ENCODE measurements around the gene SCNN1A. TPM values are rescaled to one million over a fixed set of nuclear protein-coding genes. Genes with fewer than 3 reads are reported as not detected.

Gene SCNN1A
- total and polyA plus RNA-seq, 12 donors = 0.15 to 1.1 (median 0.42) TPM; not detected in 4

GRCh38 chr12:6297170-6297569, 78.2 kb downstream of the SCNN1A start:
- no peaks in the 10 kb centered on the region for H3K36me3 ChIP-seq
- no peak overlapping the region for H3K4me3 ChIP-seq
- WGBS, 2 donors = 91 to 93% methylated on average over 9 of the region's 10 CpGs
- peaks cover 0 to 28% (median 16%) of the 10 kb centered on the region in 9 donors for H3K4me1 ChIP-seq
- no peaks in the 10 kb centered on the region for H3K9me3 ChIP-seq
- no peak for DNase-seq
- ATAC-seq = no peak
- H3K27ac ChIP-seq = no peak overlapping the region
- intact Hi-C loops (cut with DNase I) = no loop called here
- H3K27me3 ChIP-seq = peaks cover 0 to 4% (median 0%) of the 10 kb centered on the region in 7 donors
- no peak for TF ChIP-seq CTCF (IDR thresholded peaks at IDR 0.05)

Other genes starting within 250 kb of the SCNN1A start
- 10 to 100 TPM; 24.8 to 70.4 (median 52.8) TPM for gene CD9, start 175.2 kb downstream of the SCNN1A start, total RNA-seq
- gene CD9, start 175.2 kb downstream of the SCNN1A start, polyA plus RNA-seq = 100 to 1,000 TPM in 1 of 2 donors, 10 to 100 TPM in 1; 52.3 to 109 TPM
- gene PLEKHG6, start 64.9 kb downstream of the SCNN1A start, total RNA-seq = 1 to 10 TPM in 2 of 10 donors, under 1 TPM in 3, not detected in 5; 0.13 to 1.9 (median 0.81) TPM
- gene PLEKHG6, start 64.9 kb downstream of the SCNN1A start, polyA plus RNA-seq = 1 to 10 TPM; 1.1 to 1.6 TPM
- gene TNFRSF1A, start 33.5 kb downstream of the SCNN1A start, total RNA-seq = 100 to 1,000 TPM in 1 of 10 donors, 10 to 100 TPM in 9; 29.4 to 100 (median 39.2) TPM
- 10 to 100 TPM; 34.4 to 75.7 TPM for gene TNFRSF1A, start 33.5 kb downstream of the SCNN1A start, polyA plus RNA-seq
- gene LTBR, start 8.6 kb upstream of the SCNN1A start, total RNA-seq = 10 to 100 TPM; 14.1 to 49.1 (median 20.8) TPM
- gene LTBR, start 8.6 kb upstream of the SCNN1A start, polyA plus RNA-seq = 10 to 100 TPM; 37.5 to 38.3 TPM
- gene CD27, start 69.4 kb upstream of the SCNN1A start, total RNA-seq = 1 to 10 TPM in 1 of 10 donors, under 1 TPM in 3, not detected in 6; 0.30 to 3.4 (median 0.32) TPM
- under 1 TPM; 0.28 to 0.59 TPM for gene CD27, start 69.4 kb upstream of the SCNN1A start, polyA plus RNA-seq
- gene TAPBPL, start 76.5 kb upstream of the SCNN1A start, total RNA-seq = 10 to 100 TPM; 14.8 to 57.5 (median 17.8) TPM
- 10 to 100 TPM in 1 of 2 donors, 1 to 10 TPM in 1; 7.9 to 16.7 TPM for gene TAPBPL, start 76.5 kb upstream of the SCNN1A start, polyA plus RNA-seq
- 1 to 10 TPM; 1.4 to 6.1 (median 3.0) TPM for gene VAMP1, start 95.1 kb upstream of the SCNN1A start, total RNA-seq
- 10 to 100 TPM in 1 of 2 donors, 1 to 10 TPM in 1; 2.7 to 10.2 TPM for gene VAMP1, start 95.1 kb upstream of the SCNN1A start, polyA plus RNA-seq
- gene MRPL51, start 117.7 kb upstream of the SCNN1A start, total RNA-seq = 100 to 1,000 TPM; 232 to 300 (median 255) TPM
- gene MRPL51, start 117.7 kb upstream of the SCNN1A start, polyA plus RNA-seq = 100 to 1,000 TPM; 123 to 181 TPM
- 10 to 100 TPM in 8 of 10 donors, 1 to 10 TPM in 2; 8.4 to 18.8 (median 13.1) TPM for gene NCAPD2, start 118.5 kb upstream of the SCNN1A start, total RNA-seq
- 1 to 10 TPM; 5.4 to 5.8 TPM for gene NCAPD2, start 118.5 kb upstream of the SCNN1A start, polyA plus RNA-seq
- 1,000 to 10,000 TPM; 4,081 to 7,888 (median 4,666) TPM for gene GAPDH, start 159.0 kb upstream of the SCNN1A start, total RNA-seq
- 1,000 to 10,000 TPM; 5,840 to 6,426 TPM for gene GAPDH, start 159.0 kb upstream of the SCNN1A start, polyA plus RNA-seq
- gene IFFO1, start 180.5 kb upstream of the SCNN1A start, total RNA-seq = 10 to 100 TPM; 10.5 to 21.6 (median 17.3) TPM
- 10 to 100 TPM; 14.3 to 30.5 TPM for gene IFFO1, start 180.5 kb upstream of the SCNN1A start, polyA plus RNA-seq
- gene NOP2, start 192.7 kb upstream of the SCNN1A start, total RNA-seq = 10 to 100 TPM; 11.1 to 29.2 (median 15.3) TPM
- gene NOP2, start 192.7 kb upstream of the SCNN1A start, polyA plus RNA-seq = 10 to 100 TPM; 18.5 to 31.1 TPM
- 100 to 1,000 TPM; 125 to 201 (median 153) TPM for gene CHD4, start 231.8 kb upstream of the SCNN1A start, total RNA-seq
- gene CHD4, start 231.8 kb upstream of the SCNN1A start, polyA plus RNA-seq = 100 to 1,000 TPM; 129 to 265 TPM